WTC11 (cell line): ENCODE measurements around the gene ATP6V1D.

Experiments
- ATF6 ChIP-seq: sonication (generic); formaldehyde crosslinking; IDR thresholded peaks from 2 replicates; pipeline ENCODE4 v1.8.1; 2023; ENCODE audit warnings: mild to moderate bottlenecking, missing genetic modification reagents
- CREB1 ChIP-seq: sonication (generic); formaldehyde crosslinking; IDR thresholded peaks from 2 replicates; pipeline ENCODE4 v1.8.0; 2023; ENCODE audit warnings: mild to moderate bottlenecking, missing genetic modification reagents
- CTCF ChIP-seq: fragments of 200-600 bp; IDR thresholded peaks from 2 replicates; pipeline ENCODE4 v1.8.0; 2022; ENCODE audit warnings: antibody characterized with exemption
- E2F1 ChIP-seq: sonication (generic); formaldehyde crosslinking; IDR thresholded peaks from 2 replicates; pipeline ENCODE4 v1.8.0; 2022; ENCODE audit warnings: mild to moderate bottlenecking, missing genetic modification reagents
- HMGXB4 ChIP-seq: sonication (generic); formaldehyde crosslinking; IDR thresholded peaks from 2 replicates; pipeline ENCODE4 v1.8.1; 2023; ENCODE audit warnings: mild to moderate bottlenecking, moderate library complexity, missing genetic modification reagents
- JAZF1 ChIP-seq: fragments of 250-450 bp; sonication (Bioruptor Pico); IDR thresholded peaks from 2 replicates; pipeline ENCODE4 v1.9.0; 2021; ENCODE audit warnings: moderate library complexity, mild to moderate bottlenecking, inconsistent platforms
- JUN ChIP-seq: sonication (generic); formaldehyde crosslinking; IDR thresholded peaks from 2 replicates; pipeline ENCODE4 v1.8.0; 2023; ENCODE audit warnings: mild to moderate bottlenecking, missing genetic modification reagents
- MLX ChIP-seq: sonication (generic); formaldehyde crosslinking; IDR thresholded peaks from 2 replicates; pipeline ENCODE4 v1.8.1; 2023; ENCODE audit warnings: mild to moderate bottlenecking, missing genetic modification reagents, moderate library complexity
- SP1 ChIP-seq: sonication (generic); formaldehyde crosslinking; conservative IDR thresholded peaks from 2 replicates; pipeline ENCODE4 v1.8.1; 2022; ENCODE audit warnings: missing genetic modification reagents
- TEAD4 ChIP-seq: sonication (generic); formaldehyde crosslinking; IDR thresholded peaks from 2 replicates; pipeline ENCODE4 v1.8.0; 2022; ENCODE audit warnings: mild to moderate bottlenecking, missing genetic modification reagents
- ZNF121 ChIP-seq: sonication (generic); formaldehyde crosslinking; IDR thresholded peaks from 2 replicates; pipeline ENCODE4 v1.8.0; 2023; ENCODE audit warnings: missing genetic modification reagents
- ZNF232 ChIP-seq: sonication (generic); formaldehyde crosslinking; IDR thresholded peaks from 2 replicates; pipeline ENCODE4 v1.8.0; 2022; ENCODE audit warnings: mild to moderate bottlenecking, missing genetic modification reagents
- TF ChIP-seq, protein P1 (sequence below): sonication (generic); formaldehyde crosslinking; IDR thresholded peaks from 2 replicates; pipeline ENCODE4 v1.8.0; 2022; ENCODE audit warnings: missing genetic modification reagents
- TF ChIP-seq, protein P2 (sequence below): sonication (generic); formaldehyde crosslinking; IDR thresholded peaks from 2 replicates; pipeline ENCODE4 v1.8.1; 2022; ENCODE audit warnings: missing genetic modification reagents, borderline replicate concordance

GRCh38 chr14:67377916-67378315 is 18.3 kb upstream of the ATP6V1D start:
- TF ChIP-seq CTCF (no peak), JUN (CRISPR knock-in tag) (no peak), ZNF121 (CRISPR knock-in tag) (no peak), TEAD4 (CRISPR knock-in tag) (no peak), CREB1 (CRISPR knock-in tag) (no peak), SP1 (no peak), JAZF1 (no peak), MLX (CRISPR knock-in tag) (no peak), HMGXB4 (CRISPR knock-in tag) (no peak), ZNF232 (CRISPR knock-in tag) (no peak), ATF6 (no peak), E2F1 (CRISPR knock-in tag) (no peak)
- TF ChIP-seq, protein P1, sequence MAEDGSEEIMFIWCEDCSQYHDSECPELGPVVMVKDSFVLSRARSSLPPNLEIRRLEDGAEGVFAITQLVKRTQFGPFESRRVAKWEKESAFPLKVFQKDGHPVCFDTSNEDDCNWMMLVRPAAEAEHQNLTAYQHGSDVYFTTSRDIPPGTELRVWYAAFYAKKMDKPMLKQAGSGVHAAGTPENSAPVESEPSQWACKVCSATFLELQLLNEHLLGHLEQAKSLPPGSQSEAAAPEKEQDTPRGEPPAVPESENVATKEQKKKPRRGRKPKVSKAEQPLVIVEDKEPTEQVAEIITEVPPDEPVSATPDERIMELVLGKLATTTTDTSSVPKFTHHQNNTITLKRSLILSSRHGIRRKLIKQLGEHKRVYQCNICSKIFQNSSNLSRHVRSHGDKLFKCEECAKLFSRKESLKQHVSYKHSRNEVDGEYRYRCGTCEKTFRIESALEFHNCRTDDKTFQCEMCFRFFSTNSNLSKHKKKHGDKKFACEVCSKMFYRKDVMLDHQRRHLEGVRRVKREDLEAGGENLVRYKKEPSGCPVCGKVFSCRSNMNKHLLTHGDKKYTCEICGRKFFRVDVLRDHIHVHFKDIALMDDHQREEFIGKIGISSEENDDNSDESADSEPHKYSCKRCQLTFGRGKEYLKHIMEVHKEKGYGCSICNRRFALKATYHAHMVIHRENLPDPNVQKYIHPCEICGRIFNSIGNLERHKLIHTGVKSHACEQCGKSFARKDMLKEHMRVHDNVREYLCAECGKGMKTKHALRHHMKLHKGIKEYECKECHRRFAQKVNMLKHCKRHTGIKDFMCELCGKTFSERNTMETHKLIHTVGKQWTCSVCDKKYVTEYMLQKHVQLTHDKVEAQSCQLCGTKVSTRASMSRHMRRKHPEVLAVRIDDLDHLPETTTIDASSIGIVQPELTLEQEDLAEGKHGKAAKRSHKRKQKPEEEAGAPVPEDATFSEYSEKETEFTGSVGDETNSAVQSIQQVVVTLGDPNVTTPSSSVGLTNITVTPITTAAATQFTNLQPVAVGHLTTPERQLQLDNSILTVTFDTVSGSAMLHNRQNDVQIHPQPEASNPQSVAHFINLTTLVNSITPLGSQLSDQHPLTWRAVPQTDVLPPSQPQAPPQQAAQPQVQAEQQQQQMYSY (CRISPR knock-in tag) = no peak
- TF ChIP-seq, protein P2, sequence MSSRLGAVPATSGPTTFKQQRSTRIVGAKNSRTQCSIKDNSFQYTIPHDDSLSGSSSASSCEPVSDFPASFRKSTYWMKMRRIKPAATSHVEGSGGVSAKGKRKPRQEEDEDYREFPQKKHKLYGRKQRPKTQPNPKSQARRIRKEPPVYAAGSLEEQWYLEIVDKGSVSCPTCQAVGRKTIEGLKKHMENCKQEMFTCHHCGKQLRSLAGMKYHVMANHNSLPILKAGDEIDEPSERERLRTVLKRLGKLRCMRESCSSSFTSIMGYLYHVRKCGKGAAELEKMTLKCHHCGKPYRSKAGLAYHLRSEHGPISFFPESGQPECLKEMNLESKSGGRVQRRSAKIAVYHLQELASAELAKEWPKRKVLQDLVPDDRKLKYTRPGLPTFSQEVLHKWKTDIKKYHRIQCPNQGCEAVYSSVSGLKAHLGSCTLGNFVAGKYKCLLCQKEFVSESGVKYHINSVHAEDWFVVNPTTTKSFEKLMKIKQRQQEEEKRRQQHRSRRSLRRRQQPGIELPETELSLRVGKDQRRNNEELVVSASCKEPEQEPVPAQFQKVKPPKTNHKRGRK (CRISPR knock-in tag) = no peak
